WTC11 (cell line): ENCODE data around the gene TMEM238L.

Experiments used
- ARID4B ChIP-seq: sonication (generic); formaldehyde crosslinking; IDR thresholded peaks from 2 replicates; pipeline ENCODE4 v1.8.0; 2023; ENCODE audit warnings: missing genetic modification reagents, mild to moderate bottlenecking, borderline replicate concordance
- ATF2 ChIP-seq: sonication (generic); formaldehyde crosslinking; IDR thresholded peaks from 2 replicates; pipeline ENCODE4 v1.8.1; 2022; ENCODE audit warnings: low read depth, missing genetic modification reagents, borderline replicate concordance
- CTCF ChIP-seq: fragments of 200-600 bp; IDR thresholded peaks from 2 replicates; pipeline ENCODE4 v1.8.0; 2022; ENCODE audit warnings: antibody characterized with exemption
- E2F4 ChIP-seq: sonication (generic); formaldehyde crosslinking; IDR thresholded peaks from 2 replicates; pipeline ENCODE4 v1.8.1; 2022; ENCODE audit warnings: low read depth, mild to moderate bottlenecking, moderate library complexity, missing genetic modification reagents, borderline replicate concordance
- ELF4 ChIP-seq: sonication (generic); formaldehyde crosslinking; IDR thresholded peaks from 2 replicates; pipeline ENCODE4 v1.8.1; 2022; ENCODE audit warnings: low read depth, mild to moderate bottlenecking, moderate library complexity, missing genetic modification reagents
- HMGXB4 ChIP-seq: sonication (generic); formaldehyde crosslinking; IDR thresholded peaks from 2 replicates; pipeline ENCODE4 v1.8.1; 2023; ENCODE audit warnings: mild to moderate bottlenecking, moderate library complexity, missing genetic modification reagents
- NFYB ChIP-seq: sonication (generic); formaldehyde crosslinking; conservative IDR thresholded peaks from 2 replicates; pipeline ENCODE4 v1.8.0; 2022; ENCODE audit warnings: low read depth, missing genetic modification reagents
- NR3C1 ChIP-seq: sonication (generic); formaldehyde crosslinking; conservative IDR thresholded peaks from 2 replicates; pipeline ENCODE4 v1.8.1; 2023; ENCODE audit warnings: low read depth, mild to moderate bottlenecking, missing genetic modification reagents
- SMAD3 ChIP-seq: sonication (generic); formaldehyde crosslinking; IDR thresholded peaks from 2 replicates; pipeline ENCODE4 v1.8.0; 2022; ENCODE audit warnings: missing genetic modification reagents, mild to moderate bottlenecking, borderline replicate concordance
- SMAD4 ChIP-seq: sonication (generic); formaldehyde crosslinking; IDR thresholded peaks from 2 replicates; pipeline ENCODE4 v1.8.0; 2022; ENCODE audit warnings: mild to moderate bottlenecking, missing genetic modification reagents
- TF ChIP-seq, protein P1 (sequence below): sonication (generic); formaldehyde crosslinking; IDR thresholded peaks from 2 replicates; pipeline ENCODE4 v1.8.0; 2022; ENCODE audit warnings: mild to moderate bottlenecking, missing genetic modification reagents
- TF ChIP-seq, protein P2 (sequence below): sonication (generic); formaldehyde crosslinking; IDR thresholded peaks from 2 replicates; pipeline ENCODE4 v1.8.0; 2022; ENCODE audit warnings: mild to moderate bottlenecking, missing genetic modification reagents

DNA sequence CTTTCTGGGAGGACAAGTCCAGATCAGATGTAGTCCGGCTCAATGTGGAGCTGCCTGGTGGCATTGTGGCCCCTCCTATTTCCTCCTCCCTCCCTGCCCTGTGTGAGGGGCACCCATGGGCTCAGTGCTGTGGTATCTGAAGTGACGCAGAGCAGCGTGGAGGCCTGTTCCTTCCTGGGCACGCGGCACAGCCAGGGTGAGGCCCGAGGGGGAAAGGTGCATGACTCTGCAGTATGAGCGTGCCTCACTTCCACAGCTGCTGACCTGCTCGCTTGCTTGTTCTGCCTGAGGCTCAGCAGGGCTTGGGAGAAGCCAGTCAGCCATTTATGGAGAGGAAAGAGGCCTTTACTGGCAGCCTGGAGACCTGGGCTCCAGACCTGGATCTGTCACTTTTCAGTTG, 11.7 kb downstream of the TMEM238L start:
- TF ChIP-seq CTCF (no peak), SMAD4 (CRISPR knock-in tag) (no peak), ATF2 (CRISPR knock-in tag) (no peak), ELF4 (CRISPR knock-in tag) (no peak), NFYB (CRISPR knock-in tag) (no peak), HMGXB4 (no peak), SMAD3 (CRISPR knock-in tag) (no peak), E2F4 (no peak), ARID4B (CRISPR knock-in tag) (no peak), NR3C1 (no peak)
- TF ChIP-seq, protein P1, sequence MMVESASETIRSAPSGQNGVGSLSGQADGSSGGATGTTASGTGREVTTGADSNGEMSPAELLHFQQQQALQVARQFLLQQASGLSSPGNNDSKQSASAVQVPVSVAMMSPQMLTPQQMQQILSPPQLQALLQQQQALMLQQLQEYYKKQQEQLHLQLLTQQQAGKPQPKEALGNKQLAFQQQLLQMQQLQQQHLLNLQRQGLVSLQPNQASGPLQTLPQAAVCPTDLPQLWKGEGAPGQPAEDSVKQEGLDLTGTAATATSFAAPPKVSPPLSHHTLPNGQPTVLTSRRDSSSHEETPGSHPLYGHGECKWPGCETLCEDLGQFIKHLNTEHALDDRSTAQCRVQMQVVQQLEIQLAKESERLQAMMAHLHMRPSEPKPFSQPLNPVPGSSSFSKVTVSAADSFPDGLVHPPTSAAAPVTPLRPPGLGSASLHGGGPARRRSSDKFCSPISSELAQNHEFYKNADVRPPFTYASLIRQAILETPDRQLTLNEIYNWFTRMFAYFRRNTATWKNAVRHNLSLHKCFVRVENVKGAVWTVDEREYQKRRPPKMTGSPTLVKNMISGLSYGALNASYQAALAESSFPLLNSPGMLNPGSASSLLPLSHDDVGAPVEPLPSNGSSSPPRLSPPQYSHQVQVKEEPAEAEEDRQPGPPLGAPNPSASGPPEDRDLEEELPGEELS, result no peak
- TF ChIP-seq, protein P2, sequence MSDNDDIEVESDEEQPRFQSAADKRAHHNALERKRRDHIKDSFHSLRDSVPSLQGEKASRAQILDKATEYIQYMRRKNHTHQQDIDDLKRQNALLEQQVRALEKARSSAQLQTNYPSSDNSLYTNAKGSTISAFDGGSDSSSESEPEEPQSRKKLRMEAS (CRISPR knock-in tag), result no peak
